DOHH2 (cell line): ENCODE results near the gene RYR2.

Experiments
- H3F3A ChIP-seq: fragments of 200-600 bp; sonication (generic), shearing (Covaris generic); 2 replicates; pipeline ENCODE4 v1.6.0; 2016; ENCODE audit warnings: antibody characterized with exemption, mild to moderate bottlenecking; ENCODE audit not compliant: control insufficient read depth, insufficient read depth
- H3K27ac ChIP-seq: fragments of 200-600 bp; sonication (generic); 2 replicates; pipeline ENCODE4 v1.5.1; 2014; ENCODE audit warnings: low read depth, mild to moderate bottlenecking, low read length, moderate library complexity
- H3K27me3 ChIP-seq: fragments of 200-600 bp; sonication (generic); 2 replicates; pipeline ENCODE4 v1.6.1; 2014; ENCODE audit warnings: mild to moderate bottlenecking, low read length, mixed read lengths; ENCODE audit not compliant: control insufficient read depth
- H3K36me3 ChIP-seq: fragments of 200-600 bp; sonication (generic); 2 replicates; pipeline ENCODE4 v1.6.1; 2014; ENCODE audit warnings: mild to moderate bottlenecking, low read length, moderate library complexity, mixed read lengths; ENCODE audit not compliant: control insufficient read depth
- H3K4me1 ChIP-seq: fragments of 200-600 bp; sonication (generic); 2 replicates; pipeline ENCODE4 v1.6.1; 2014; ENCODE audit warnings: mild to moderate bottlenecking, low read length, mixed read lengths; ENCODE audit not compliant: control insufficient read depth
- H3K4me2 ChIP-seq: fragments of 200-600 bp; sonication (generic); 2 replicates; pipeline ENCODE4 v1.6.0; 2014; ENCODE audit warnings: mild to moderate bottlenecking, low read length, moderate library complexity
- H3K4me3 ChIP-seq: fragments of 200-600 bp; sonication (generic); 2 replicates; pipeline ENCODE4 v1.5.1; 2014; ENCODE audit warnings: mild to moderate bottlenecking, low read length, mixed read lengths
- H3K79me2 ChIP-seq: fragments of 200-600 bp; sonication (generic); 2 replicates; pipeline ENCODE4 v1.6.1; 2014; ENCODE audit warnings: mild to moderate bottlenecking, low read length, mixed read lengths; ENCODE audit not compliant: control insufficient read depth
- H3K9me2 ChIP-seq: fragments of 200-600 bp; sonication (generic); replicated peaks from 2 replicates; pipeline ENCODE4 v1.6.1; 2014; ENCODE audit warnings: mild to moderate bottlenecking, low read length, mixed read lengths; ENCODE audit not compliant: control insufficient read depth
- H3K9me3 ChIP-seq: fragments of 200-600 bp; sonication (generic); 2 replicates; pipeline ENCODE4 v1.6.1; 2014; ENCODE audit warnings: antibody characterized with exemption, low read length, mixed read lengths; ENCODE audit not compliant: control insufficient read depth, insufficient read depth
- H4K20me1 ChIP-seq: fragments of 200-600 bp; sonication (generic); 2 replicates; pipeline ENCODE4 v1.6.0; 2014; ENCODE audit warnings: low read depth, mild to moderate bottlenecking, antibody characterized with exemption, low read length, moderate library complexity; ENCODE audit not compliant: control insufficient read depth, insufficient read depth
- EZH2phosphoT487 ChIP-seq: fragments of 200-600 bp; sonication (generic); IDR thresholded peaks from 2 replicates; pipeline ENCODE4 v1.6.1; 2017; ENCODE audit warnings: borderline replicate concordance, mild to moderate bottlenecking, antibody characterized with exemption, low read length, moderate library complexity, mixed read lengths
- TF ChIP-seq, protein P1 (sequence below): fragments of 200-600 bp; sonication (generic); IDR thresholded peaks from one replicate; pipeline ENCODE4 v1.5.1; 2014; ENCODE audit warnings: antibody characterized with exemption, mild to moderate bottlenecking, low read depth, low read length; ENCODE audit not compliant: poor library complexity, severe bottlenecking

Gene RYR2

GRCh38 chr1:237467320-237467719 is 425.3 kb downstream of the RYR2 start:
- no peak for TF ChIP-seq EZH2phosphoT487
- TF ChIP-seq, protein P1, sequence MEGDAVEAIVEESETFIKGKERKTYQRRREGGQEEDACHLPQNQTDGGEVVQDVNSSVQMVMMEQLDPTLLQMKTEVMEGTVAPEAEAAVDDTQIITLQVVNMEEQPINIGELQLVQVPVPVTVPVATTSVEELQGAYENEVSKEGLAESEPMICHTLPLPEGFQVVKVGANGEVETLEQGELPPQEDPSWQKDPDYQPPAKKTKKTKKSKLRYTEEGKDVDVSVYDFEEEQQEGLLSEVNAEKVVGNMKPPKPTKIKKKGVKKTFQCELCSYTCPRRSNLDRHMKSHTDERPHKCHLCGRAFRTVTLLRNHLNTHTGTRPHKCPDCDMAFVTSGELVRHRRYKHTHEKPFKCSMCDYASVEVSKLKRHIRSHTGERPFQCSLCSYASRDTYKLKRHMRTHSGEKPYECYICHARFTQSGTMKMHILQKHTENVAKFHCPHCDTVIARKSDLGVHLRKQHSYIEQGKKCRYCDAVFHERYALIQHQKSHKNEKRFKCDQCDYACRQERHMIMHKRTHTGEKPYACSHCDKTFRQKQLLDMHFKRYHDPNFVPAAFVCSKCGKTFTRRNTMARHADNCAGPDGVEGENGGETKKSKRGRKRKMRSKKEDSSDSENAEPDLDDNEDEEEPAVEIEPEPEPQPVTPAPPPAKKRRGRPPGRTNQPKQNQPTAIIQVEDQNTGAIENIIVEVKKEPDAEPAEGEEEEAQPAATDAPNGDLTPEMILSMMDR: no peak
- no peaks in the 10 kb centered on the region for H3K36me3 ChIP-seq
- no peak overlapping the region for H3K4me3 ChIP-seq
- no peak overlapping the region for H3K27ac ChIP-seq
- no peaks in the 10 kb centered on the region for H3K27me3 ChIP-seq
- H3F3A ChIP-seq: no peaks in the 10 kb centered on the region
- no peaks in the 10 kb centered on the region for H4K20me1 ChIP-seq
- no peaks in the 10 kb centered on the region for H3K9me3 ChIP-seq
- no peaks in the 10 kb centered on the region for H3K4me1 ChIP-seq
- H3K79me2 ChIP-seq: no peaks in the 10 kb centered on the region
- H3K9me2 ChIP-seq: no peaks in the 10 kb centered on the region
- H3K4me2 ChIP-seq: no peak overlapping the region

DNA sequence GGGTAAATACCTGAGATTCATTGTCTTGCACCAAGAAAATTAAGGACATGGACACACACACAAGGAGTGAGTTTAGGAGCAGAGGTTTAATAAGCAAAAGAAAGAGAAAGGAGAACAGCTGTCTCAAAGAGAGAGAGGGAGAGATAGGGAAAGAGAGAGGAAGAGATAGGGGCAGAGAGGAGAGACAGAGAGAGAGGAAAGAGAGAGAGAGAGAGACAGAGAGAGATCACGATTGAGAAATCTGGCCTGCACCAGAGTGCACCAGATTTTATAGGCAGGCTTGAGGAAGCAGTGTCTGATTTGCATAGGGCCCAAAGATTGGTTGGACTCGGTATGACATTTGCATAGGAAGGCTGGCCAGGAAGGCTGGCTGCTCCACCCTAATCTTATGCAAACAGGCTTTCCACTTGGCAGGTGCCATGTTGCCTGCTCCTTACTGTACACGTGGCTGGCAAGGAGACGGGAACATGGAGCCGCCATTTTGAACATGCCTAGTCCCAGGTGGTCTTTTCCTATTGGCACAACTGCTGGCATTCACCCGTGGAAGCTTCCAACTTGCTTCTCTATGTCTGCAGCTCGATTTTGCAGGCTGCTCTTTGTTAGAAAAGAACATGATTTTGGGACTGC is 428.8 kb downstream of the RYR2 start:
- Histone ChIP-seq H3K9me3 (no peaks in the 10 kb centered on the region), H3K4me1 (no peaks in the 10 kb centered on the region), H4K20me1 (no peaks in the 10 kb centered on the region), H3K4me3 (no peak overlapping the region), H3K36me3 (no peaks in the 10 kb centered on the region), H3K4me2 (no peak overlapping the region), H3K27me3 (no peaks in the 10 kb centered on the region), H3F3A (no peaks in the 10 kb centered on the region), H3K79me2 (no peaks in the 10 kb centered on the region), H3K9me2 (no peaks in the 10 kb centered on the region), H3K27ac (no peak overlapping the region)
- no peak for TF ChIP-seq EZH2phosphoT487
- TF ChIP-seq, protein P1: no peak

- Histone ChIP-seq H3F3A (no peaks in the 10 kb centered on the region), H3K4me2 (no peak overlapping the region), H3K9me2 (no peaks in the 10 kb centered on the region), H3K79me2 (no peaks in the 10 kb centered on the region), H3K36me3 (no peaks in the 10 kb centered on the region), H4K20me1 (no peaks in the 10 kb centered on the region), H3K4me1 (no peaks in the 10 kb centered on the region), H3K4me3 (no peak overlapping the region), H3K27me3 (no peaks in the 10 kb centered on the region), H3K27ac (no peak overlapping the region), H3K9me3 (no peaks in the 10 kb centered on the region)
- TF ChIP-seq EZH2phosphoT487: no peak
- TF ChIP-seq, protein P1: no peak
Measured at GRCh38 chr1:237471377-237471776, 429.4 kb downstream of the RYR2 start.
